Fibroblast of peridontal ligament (primary cell): Measurements from ENCODE around the gene RPTN.

Source experiments
- DNase-seq: peaks from one replicate; pipeline ENCODE4 v3.0.0-alpha.2; 2010; ENCODE audit errors: extremely low read depth

Gene RPTN

GRCh38 chr1:152111515-152111968 lies 47.5 kb downstream of the RPTN start:
- peak; percentile 31 for DNase-seq

GRCh38 chr1:152110860-152111514 lies 48.0 kb downstream of the RPTN start:
- DNase-seq: peak; percentile 40

GRCh38 chr1:152110365-152110859 lies 48.6 kb downstream of the RPTN start:
- peak; percentile 44 for DNase-seq

GRCh38 chr1:152109998-152110294 lies 49.1 kb downstream of the RPTN start:
- peak; percentile 5 for DNase-seq

- no peak for DNase-seq
Observed at GRCh38 chr1:152109231-152109997, 49.6 kb downstream of the RPTN start.

GRCh38 chr1:152108882-152109222 lies 50.2 kb downstream of the RPTN start:
- no peak for DNase-seq

GRCh38 chr1:152107984-152108881 lies 50.8 kb downstream of the RPTN start:
- DNase-seq: peak; percentile 71

- DNase-seq: no peak
Observed at GRCh38 chr1:152107031-152107983, 51.7 kb downstream of the RPTN start.

GRCh38 chr1:152104854-152105253 lies 54.2 kb downstream of the RPTN start:
- no peak for DNase-seq
